Measurements from ENCODE around the gene BABAM2.
"Not testable (repeated sequence)": the region's sequence is repeated elsewhere in the genome, so short reads cannot be mapped to it uniquely, and the experiment has no call there.

The BABAM2 gene

DNA sequence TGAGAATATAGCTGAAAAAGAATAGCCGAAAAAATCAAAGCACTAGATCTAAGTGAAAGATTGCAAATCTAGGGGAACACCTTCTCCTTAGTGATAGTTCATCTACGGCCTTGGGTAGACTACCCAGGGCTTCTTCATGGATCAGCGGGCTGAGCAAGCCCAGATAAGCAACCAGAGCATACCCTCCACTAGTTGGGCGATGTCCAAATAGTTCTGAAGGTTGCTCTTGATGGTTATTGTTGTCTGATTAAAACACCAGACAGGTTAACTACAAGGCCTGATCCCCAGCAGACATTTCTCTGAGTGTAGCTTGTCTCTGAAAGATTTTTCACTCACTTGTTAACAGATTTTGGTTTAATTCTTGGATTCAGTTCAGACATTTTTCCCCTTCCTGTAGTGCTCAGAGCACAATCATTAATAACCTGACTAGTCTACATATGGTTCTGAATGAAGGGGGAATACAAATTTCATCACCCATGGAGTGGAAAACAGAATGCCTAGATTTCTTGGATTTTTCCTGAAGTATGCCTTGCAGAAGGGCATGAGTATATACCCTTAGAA is 99.6 kb downstream of the BABAM2 start:
- no peak overlapping the region for H3K27ac Mint-ChIP-seq
- H3K4me3 Mint-ChIP-seq: no peak overlapping the region
- peaks cover 6% of the 10 kb centered on the region in 2 donors for H3K9me3 Mint-ChIP-seq
- no peak for ATAC-seq
- no peak for DNase-seq
- peaks cover 40% of the 10 kb centered on the region for H3K4me1 Mint-ChIP-seq
- no peaks in the 10 kb centered on the region for H3K27me3 Mint-ChIP-seq

GRCh38 chr2:27991146-27991545 is 100.6 kb downstream of the BABAM2 start:
- Mint-ChIP-seq H3K4me3 (no peak overlapping the region), H3K27ac (no peak overlapping the region), H3K27me3 (no peaks in the 10 kb centered on the region), H3K4me1 (peaks cover 34% of the 10 kb centered on the region), H3K9me3 (peaks cover 6% of the 10 kb centered on the region in 2 donors)
- DNase-seq: no peak
- ATAC-seq: no peak

DNA sequence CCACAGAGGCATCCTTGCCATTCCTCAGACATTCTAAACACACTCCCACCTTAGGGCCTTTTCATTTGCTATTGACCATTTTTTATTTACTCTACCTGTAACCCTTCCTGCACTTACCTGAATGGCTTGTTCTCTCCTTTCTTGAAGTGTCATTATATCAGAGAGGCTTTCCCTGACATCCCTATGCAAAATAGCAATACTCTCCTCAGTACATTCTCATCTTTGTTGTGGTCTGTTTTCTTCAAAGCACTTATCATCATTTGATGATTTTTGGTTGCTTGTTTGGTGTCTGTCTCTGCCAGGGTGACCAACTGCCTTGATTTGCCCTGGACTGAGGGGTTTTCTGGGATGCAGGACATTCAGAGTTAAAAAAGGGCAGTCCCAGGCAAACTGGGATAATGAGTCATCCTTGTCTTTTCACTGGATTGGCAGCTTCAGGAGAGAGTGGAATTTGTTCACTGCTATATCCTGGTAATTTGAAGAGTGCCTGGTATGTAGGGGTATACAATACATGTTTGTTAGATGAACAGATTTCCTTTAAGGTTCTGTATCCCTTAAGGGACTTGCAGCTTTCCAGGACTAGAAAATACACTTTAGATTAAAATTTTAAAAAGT is 102.4 kb downstream of the BABAM2 start:
- Mint-ChIP-seq H3K9me3 (peaks cover 6% of the 10 kb centered on the region in 2 donors), H3K4me3 (no peak overlapping the region), H3K27ac (no peak overlapping the region), H3K27me3 (no peaks in the 10 kb centered on the region), H3K4me1 (peaks cover 19% of the 10 kb centered on the region)
- ATAC-seq (no peak), DNase-seq (no peak)

DNA sequence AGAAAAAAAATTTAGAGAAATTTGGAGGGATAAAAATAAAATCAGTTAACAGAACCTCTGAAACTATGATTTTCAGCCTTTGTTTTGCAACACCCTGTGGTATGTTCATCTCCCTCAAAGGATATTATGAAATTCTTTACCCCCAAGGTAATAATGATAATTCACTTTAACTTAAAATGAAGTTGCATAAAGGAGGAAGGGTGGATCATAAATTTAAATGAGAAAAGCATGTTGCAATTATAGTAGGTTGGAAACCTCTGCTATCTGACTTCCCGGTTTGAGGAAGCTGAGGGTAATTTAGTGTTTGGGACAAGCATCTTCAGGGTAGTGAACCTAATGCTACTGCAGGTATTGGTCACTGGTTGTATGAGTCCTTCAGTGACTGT is 102.9 kb downstream of the BABAM2 start:
- no peak overlapping the region for H3K4me3 Mint-ChIP-seq
- no peaks in the 10 kb centered on the region for H3K27me3 Mint-ChIP-seq
- peaks cover 6% of the 10 kb centered on the region in 2 donors for H3K9me3 Mint-ChIP-seq
- DNase-seq: no peak
- peaks cover 14% of the 10 kb centered on the region for H3K4me1 Mint-ChIP-seq
- no peak overlapping the region for H3K27ac Mint-ChIP-seq
- no peak for ATAC-seq

- ATAC-seq (no peak), DNase-seq (no peak)
- H3K27ac Mint-ChIP-seq: no peak overlapping the region
- H3K9me3 Mint-ChIP-seq: peaks cover 5 to 6% of the 10 kb centered on the region in 2 donors
- H3K27me3 Mint-ChIP-seq: no peaks in the 10 kb centered on the region
- H3K4me1 Mint-ChIP-seq: peaks cover 6% of the 10 kb centered on the region
- no peak overlapping the region for H3K4me3 Mint-ChIP-seq
These were observed 103.6 kb downstream of the BABAM2 start for GRCh38 chr2:27993950-27994728.

DNA sequence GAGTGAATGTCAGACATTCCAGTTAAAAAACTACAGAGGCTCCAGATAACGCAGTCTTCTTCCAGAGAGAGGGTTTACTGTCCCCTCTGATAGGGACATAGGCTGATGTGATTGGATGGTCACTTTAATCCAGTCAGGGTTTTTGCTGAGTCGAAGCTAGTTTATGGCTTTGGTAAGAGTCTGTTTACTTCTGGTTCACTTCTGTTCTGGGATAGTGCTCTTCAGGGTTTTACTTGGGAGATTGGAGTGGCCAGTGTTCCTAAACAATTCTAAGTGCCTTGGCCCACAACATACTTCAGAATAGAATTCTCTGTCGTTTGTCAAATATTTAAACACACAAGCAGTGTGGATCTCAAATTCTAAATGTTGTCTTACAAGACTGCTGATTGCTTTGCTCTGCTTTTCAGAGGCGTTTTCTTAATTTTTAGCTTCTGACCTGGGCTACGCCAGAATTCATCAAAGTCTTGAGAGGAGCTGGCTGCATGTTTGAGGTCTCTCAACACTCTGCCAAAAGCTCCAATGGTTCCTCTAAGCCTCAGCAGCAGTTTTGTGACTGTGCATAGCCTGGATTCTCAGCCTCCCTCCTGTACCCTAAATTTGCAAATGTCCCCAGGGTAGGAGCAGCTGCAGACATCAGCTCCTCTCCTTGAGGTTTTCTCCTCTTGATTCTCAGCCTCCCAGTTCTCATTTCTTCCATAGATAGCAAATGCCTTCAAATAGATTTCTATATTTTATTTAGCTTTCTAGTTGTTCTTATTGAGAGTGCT is 105.8 kb downstream of the BABAM2 start:
- H3K27ac Mint-ChIP-seq: no peak overlapping the region
- H3K4me3 Mint-ChIP-seq: no peak overlapping the region
- peaks cover 0 to 6% of the 10 kb centered on the region in 2 donors for H3K9me3 Mint-ChIP-seq
- H3K27me3 Mint-ChIP-seq: no peaks in the 10 kb centered on the region
- no peak for DNase-seq
- peaks cover 11% of the 10 kb centered on the region for H3K4me1 Mint-ChIP-seq
- ATAC-seq: no peak

DNA sequence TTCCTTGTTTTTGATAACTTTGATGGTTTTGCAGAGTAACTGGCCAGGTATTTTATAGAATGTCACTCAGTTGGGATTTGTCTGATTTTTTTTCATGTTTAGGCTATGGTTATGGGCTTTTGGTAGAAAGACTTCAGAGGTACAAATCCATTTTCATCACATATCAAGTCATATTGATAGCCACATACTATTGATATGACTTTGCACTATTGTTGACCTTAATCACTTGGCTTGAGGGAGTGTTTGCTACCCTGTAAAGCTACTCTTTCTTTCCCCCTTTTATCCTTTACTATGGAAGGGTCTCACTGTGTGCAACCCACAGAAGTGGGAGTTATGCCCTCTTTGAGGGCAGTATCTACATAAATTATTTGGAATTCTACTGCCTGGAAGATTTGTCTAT is 109.8 kb downstream of the BABAM2 start:
- Mint-ChIP-seq H3K4me3 (no peak overlapping the region), H3K9me3 (no peaks in the 10 kb centered on the region), H3K27ac (no peak overlapping the region), H3K4me1 (peaks cover 35% of the 10 kb centered on the region), H3K27me3 (no peaks in the 10 kb centered on the region)
- DNase-seq: no peak
- peak; percentile 64 for ATAC-seq

DNA sequence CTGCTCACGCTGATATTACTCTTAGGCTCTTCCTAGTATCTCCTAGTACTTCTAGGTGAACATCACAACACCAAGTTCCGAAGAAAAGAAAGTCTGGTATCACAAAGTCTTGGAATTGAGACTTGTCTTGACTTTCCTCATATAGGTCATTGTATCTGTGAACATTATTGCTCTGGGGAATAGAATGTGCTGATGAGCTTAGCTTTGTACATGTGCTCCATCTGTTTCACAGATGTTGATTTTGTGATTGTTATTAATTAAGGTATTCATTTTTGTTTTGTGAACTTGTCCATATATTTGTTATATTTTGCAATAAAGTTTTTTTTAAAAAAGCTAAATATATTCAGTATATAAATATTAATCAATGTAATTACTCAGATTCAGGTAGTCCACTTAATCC is 111.7 kb downstream of the BABAM2 start:
- Mint-ChIP-seq H3K27ac (no peak overlapping the region), H3K9me3 (no peaks in the 10 kb centered on the region), H3K27me3 (no peaks in the 10 kb centered on the region), H3K4me3 (no peak overlapping the region), H3K4me1 (peaks cover 35% of the 10 kb centered on the region)
- no peak for ATAC-seq
- no peak for DNase-seq

DNA sequence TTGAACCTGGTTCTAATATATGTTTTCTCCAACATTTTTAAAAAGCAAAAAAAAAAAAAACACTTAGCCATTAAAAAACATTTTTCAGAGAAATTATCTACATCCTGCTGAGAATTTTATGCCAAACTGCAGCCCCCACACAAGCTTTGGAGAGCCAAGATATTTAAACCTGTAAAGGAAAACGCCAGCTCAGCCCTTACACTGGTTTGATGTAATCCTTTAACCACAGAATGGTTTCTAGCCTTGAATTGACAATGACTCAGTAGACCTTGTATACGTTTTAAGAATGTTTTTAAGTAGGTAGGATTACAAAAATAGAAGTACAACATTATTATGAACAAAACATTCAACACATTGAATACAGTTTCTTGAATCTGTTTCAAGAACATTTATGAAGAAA is 113.6 kb downstream of the BABAM2 start:
- ATAC-seq: peak; percentile 92
- peak in 1 of 2 donors; percentile 11 for DNase-seq
- H3K4me1 Mint-ChIP-seq: peaks cover 35% of the 10 kb centered on the region
- H3K9me3 Mint-ChIP-seq: no peaks in the 10 kb centered on the region
- peak overlapping the region in 1 of 2 donors; percentile 87 for H3K27ac Mint-ChIP-seq
- peak overlapping the region in 1 of 2 donors; percentile 13 for H3K4me3 Mint-ChIP-seq
- H3K27me3 Mint-ChIP-seq: no peaks in the 10 kb centered on the region

GRCh38 chr2:28009732-28010131 is 119.2 kb downstream of the BABAM2 start:
- Mint-ChIP-seq H3K27me3 (no peaks in the 10 kb centered on the region), H3K4me3 (no peak overlapping the region), H3K27ac (no peak overlapping the region), H3K9me3 (no peaks in the 10 kb centered on the region), H3K4me1 (no peaks in the 10 kb centered on the region)
- DNase-seq: no peak
- ATAC-seq: no peak

DNA sequence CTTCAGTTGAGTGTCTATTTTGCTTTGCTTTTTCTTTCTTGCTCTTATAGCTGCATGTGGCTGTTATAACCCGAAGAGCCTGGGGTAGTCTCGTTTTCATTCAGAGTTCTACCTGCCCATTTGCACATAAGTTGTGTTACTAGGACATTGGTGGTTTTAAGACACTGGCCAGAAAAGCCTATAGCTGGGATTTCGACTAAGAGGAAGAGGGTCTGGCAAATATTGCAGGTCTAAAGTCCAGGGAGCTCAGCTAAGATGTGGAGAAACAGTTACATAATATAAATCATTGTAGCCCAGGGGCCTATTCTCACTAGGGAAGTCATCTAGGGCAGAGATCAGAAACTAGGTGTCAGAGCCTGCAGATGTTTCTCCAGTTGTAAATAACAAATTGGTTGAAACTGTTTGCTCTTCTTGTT is 120.8 kb downstream of the BABAM2 start:
- Mint-ChIP-seq H3K27me3 (no peaks in the 10 kb centered on the region), H3K4me1 (no peaks in the 10 kb centered on the region), H3K4me3 (no peak overlapping the region), H3K9me3 (no peaks in the 10 kb centered on the region), H3K27ac (no peak overlapping the region)
- ATAC-seq (no peak), DNase-seq (no peak)

- not testable (repeated sequence) for H3K4me3 Mint-ChIP-seq, H3K9me3 Mint-ChIP-seq, H3K27me3 Mint-ChIP-seq, ATAC-seq, H3K27ac Mint-ChIP-seq, DNase-seq, H3K4me1 Mint-ChIP-seq
These were observed 127.9 kb downstream of the BABAM2 start for GRCh38 chr2:28018474-28018873.

DNA sequence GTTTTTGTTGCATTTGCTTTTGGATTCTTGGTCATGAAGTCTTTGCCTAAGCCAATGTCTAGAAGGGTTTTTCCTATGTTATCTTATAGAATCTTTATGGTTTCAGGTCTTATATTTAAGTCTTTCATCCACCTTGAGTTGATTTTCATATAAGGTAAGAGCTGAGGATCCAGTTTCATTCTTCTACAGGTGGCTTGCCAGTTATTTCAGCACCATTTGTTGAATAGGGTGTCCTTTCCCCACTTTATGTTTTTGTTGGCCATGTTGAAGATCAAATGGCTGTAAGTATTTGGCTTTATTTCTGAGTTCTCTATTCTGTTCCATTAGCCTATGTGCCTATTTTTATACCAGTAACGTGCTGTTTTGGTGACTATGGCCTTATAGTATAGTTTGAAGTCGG is 129.0 kb downstream of the BABAM2 start:
- not testable (repeated sequence) for H3K9me3 Mint-ChIP-seq, ATAC-seq, H3K27ac Mint-ChIP-seq, DNase-seq, H3K4me3 Mint-ChIP-seq, H3K27me3 Mint-ChIP-seq, H3K4me1 Mint-ChIP-seq

- no peak for ATAC-seq
- Mint-ChIP-seq H3K27ac (no peak overlapping the region), H3K27me3 (no peaks in the 10 kb centered on the region), H3K9me3 (peaks cover 0 to 2% of the 10 kb centered on the region in 2 donors), H3K4me1 (peaks cover 2% of the 10 kb centered on the region), H3K4me3 (no peak overlapping the region)
- no peak for DNase-seq
These were observed 131.4 kb downstream of the BABAM2 start for GRCh38 chr2:28021898-28022297.

DNA sequence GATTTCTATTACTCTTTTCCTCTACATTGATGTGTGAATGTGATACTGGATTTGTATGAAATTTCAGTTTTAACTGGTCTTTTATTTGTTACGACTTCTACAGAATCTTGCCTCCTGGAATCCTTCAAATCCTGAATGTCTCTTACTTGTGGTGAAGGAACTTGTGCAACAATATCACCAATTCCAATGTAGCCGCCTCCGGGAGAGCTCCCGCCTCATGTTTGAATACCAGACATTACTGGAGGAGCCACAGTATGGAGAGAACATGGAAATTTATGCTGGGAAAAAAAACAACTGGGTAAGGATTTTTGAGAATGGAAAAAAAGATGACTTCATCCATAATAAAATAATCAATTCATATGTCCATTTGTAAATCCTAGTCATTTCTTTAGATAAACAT is 134.6 kb downstream of the BABAM2 start:
- H3K27ac Mint-ChIP-seq: no peak overlapping the region
- H3K9me3 Mint-ChIP-seq: peaks cover 0 to 7% of the 10 kb centered on the region in 2 donors
- no peak for ATAC-seq

DNA sequence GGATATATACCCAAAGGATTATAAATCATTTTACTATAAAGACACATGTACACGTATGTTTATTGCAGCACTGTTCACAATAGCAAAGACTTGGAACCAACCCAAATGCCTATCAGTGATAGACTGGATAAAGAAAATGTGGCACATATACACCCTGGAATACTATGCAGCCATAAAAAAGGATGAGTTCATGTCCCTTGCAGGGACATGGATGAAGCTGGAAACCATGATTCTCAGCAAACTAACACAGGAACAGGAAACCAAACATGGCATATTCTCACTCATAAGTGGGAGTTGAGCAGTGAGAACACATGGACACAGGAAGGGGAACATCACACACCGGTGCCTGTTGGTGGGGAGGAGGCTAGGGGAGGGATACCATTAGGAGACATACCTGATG is 135.7 kb downstream of the BABAM2 start:
- H3K4me1 Mint-ChIP-seq, H3K9me3 Mint-ChIP-seq, H3K4me3 Mint-ChIP-seq, H3K27me3 Mint-ChIP-seq, DNase-seq, ATAC-seq, H3K27ac Mint-ChIP-seq: not testable (repeated sequence)

More for the DNA sequence above, 134.6 kb downstream of the BABAM2 start:
- Mint-ChIP-seq H3K4me1 (peaks cover 7% of the 10 kb centered on the region), H3K27me3 (no peaks in the 10 kb centered on the region), H3K4me3 (no peak overlapping the region)
- DNase-seq: no peak

Data from stimulated activated naive CD8-positive, alpha-beta T cell treated with anti-CD3 and anti-CD28 coated beads, Interleukin-15, amount 100 ng/mL, for 72 hours (primary cell).